ENCODE measurements around the gene BRMS1. TPM values are rescaled to one million over a fixed set of nuclear protein-coding genes. Genes with fewer than 3 reads are reported as not detected.

BRMS1 gene
- total and polyA plus RNA-seq, 4 donors: 12.0 to 24.0 (median 20.3) TPM

GRCh38 chr11:66367561-66368312, 22.8 kb upstream of the BRMS1 start (continued):
- TF ChIP-seq ZBTB33 (IDR thresholded peaks at IDR 0.05) (no peak), GABPA (IDR thresholded peaks at IDR 0.05 in 1 of 2, conservative IDR thresholded peaks at IDR 0.05 in 1 of 2) (no peak), RXRA (IDR thresholded peaks at IDR 0.05) (no peak), YY1 (IDR thresholded peaks at IDR 0.05) (no peak), TAF1 (conservative IDR thresholded peaks at IDR 0.05) (no peak), ATF3 (IDR thresholded peaks at IDR 0.05) (no peak)

GRCh38 chr11:66366844-66367477, 22.1 kb upstream of the BRMS1 start:
- Histone ChIP-seq H3K9me3 (ENCODE audit: control insufficient read depth in 4 of 4, low read length in 3 of 4) (no peaks in the 10 kb centered on the region), H3K27ac (ENCODE audit: low read depth in 1 of 2, low read length in 2 of 2) (no peak overlapping the region), H3K27me3 (ENCODE audit: control insufficient read depth in 4 of 4, insufficient read depth in 4 of 4, low read length in 3 of 4) (no peaks in the 10 kb centered on the region), H3K9ac (ENCODE audit: low read depth in 1 of 2, low read length in 2 of 2) (no peak overlapping the region), H3K4me1 (ENCODE audit: control insufficient read depth in 4 of 4, insufficient read depth in 4 of 4, low read length in 3 of 4) (peaks cover 0 to 9% (median 5%) of the 10 kb centered on the region in 4 donors), H3K4me3 (ENCODE audit: low read depth in 1 of 3, low read length in 3 of 3) (no peak overlapping the region), H3K36me3 (ENCODE audit: control insufficient read depth in 4 of 4, insufficient read depth in 3 of 4, low read depth in 1 of 4, low read length in 3 of 4) (peaks cover 0 to 5% (median under 1%) of the 10 kb centered on the region in 4 donors)
- DNase-seq (ENCODE audit: low spot score): no peak
- 95% methylated on average over 8 of the region's 8 CpGs for WGBS
- TF ChIP-seq RAD21 (IDR thresholded peaks at IDR 0.05) (no peak), GABPA (IDR thresholded peaks at IDR 0.05 in 1 of 2, conservative IDR thresholded peaks at IDR 0.05 in 1 of 2) (no peak), EGR1 (IDR thresholded peaks at IDR 0.05; ENCODE audit: low read depth in 2 of 2) (no peak), YY1 (IDR thresholded peaks at IDR 0.05) (no peak), JUND (IDR thresholded peaks at IDR 0.05) (no peak), REST (IDR thresholded peaks at IDR 0.05) (no peak), FOXA2 (IDR thresholded peaks at IDR 0.05) (no peak), MAX (IDR thresholded peaks at IDR 0.05) (no peak), NR2F2 (IDR thresholded peaks at IDR 0.05) (no peak), ATF3 (IDR thresholded peaks at IDR 0.05) (no peak), HNF4G (IDR thresholded peaks at IDR 0.05) (no peak), HNF4A (conservative IDR thresholded peaks at IDR 0.05) (no peak), FOXA1 (IDR thresholded peaks at IDR 0.05) (no peak), CTCF (IDR thresholded peaks at IDR 0.05; ENCODE audit: low read depth, low read length, missing input control) (no peak), ZBTB33 (IDR thresholded peaks at IDR 0.05) (no peak), RXRA (IDR thresholded peaks at IDR 0.05) (no peak), SP1 (IDR thresholded peaks at IDR 0.05) (no peak), TAF1 (conservative IDR thresholded peaks at IDR 0.05) (no peak)
